GM12873 (cell line): ENCODE measurements around the gene DENND2C.

Experiments used
- CTCF ChIP-seq: IDR thresholded peaks from 2 replicates; pipeline ENCODE4 v1.5.1; 2012; ENCODE audit warnings: low read depth, mild to moderate bottlenecking, moderate library complexity, low read length, control low read depth; ENCODE audit not compliant: insufficient read depth; ENCODE audit errors: missing control alignments

DENND2C gene

DNA sequence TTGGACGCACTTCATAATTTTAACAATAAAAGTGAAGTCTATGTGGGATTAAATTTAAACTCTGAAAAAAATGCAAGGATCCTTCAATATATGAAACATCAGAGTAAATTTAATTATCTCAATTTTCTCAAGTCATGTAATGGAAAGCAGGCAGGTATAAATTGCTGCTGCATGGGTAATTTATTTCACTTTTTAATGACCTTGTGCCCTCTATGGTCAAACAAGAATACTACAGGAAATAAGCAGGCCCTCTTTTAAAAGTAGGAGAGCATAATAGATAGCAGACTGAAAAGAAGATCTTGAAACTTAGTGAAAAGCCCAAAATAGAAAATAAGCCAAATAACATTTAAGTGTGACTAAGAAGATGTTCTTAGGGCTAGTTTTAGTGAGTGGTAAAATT lies 111.3 kb downstream of the DENND2C start:
- peak; percentile 45 for TF ChIP-seq CTCF

DNA sequence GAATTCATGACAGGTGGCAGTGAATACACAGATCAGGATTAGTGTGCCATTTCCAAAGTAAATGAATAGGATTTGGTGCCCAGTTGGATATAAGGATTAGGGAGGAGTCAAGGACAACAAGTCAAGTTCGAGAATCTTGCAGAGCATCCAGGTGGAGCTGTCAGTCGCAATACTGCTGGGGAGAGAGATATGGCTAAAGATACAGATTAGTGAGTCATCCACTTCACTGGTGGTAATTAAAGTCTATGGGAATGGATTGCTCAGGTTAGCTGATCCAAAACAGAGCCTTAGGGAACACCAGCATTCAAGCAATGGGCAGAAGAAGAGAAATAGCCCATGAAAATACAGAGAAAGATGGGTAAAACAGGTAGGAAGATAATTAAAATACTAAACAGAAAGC lies 115.3 kb downstream of the DENND2C start:
- no peak for TF ChIP-seq CTCF

DNA sequence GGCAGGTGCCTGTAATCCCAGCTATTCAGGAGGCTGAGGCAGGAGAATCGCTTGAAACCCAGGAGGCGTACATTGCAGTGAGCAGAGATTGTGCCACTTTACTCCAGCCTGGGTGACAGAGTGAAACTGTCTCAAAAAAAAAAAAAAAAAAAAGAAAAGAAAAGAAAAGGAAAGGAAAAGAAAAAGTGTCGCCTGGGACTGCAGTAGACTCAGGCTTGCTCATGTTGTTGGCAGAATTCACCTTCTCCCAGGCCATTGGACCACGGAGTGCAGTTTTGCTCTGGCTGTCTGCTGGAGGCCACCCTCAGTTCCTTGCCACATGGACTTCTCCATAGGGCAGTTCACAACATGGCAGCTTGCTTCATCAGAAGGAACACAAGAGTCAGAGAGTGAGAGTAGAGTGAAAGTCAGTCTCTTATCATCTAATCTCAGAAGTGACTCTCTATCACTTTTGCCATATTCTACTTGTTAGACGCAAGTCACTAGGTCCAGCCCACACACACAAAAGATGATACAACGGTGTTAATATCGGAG lies 117.7 kb downstream of the DENND2C start:
- no peak for TF ChIP-seq CTCF

GRCh38 chr1:114551400-114551799 lies 118.4 kb downstream of the DENND2C start:
- TF ChIP-seq CTCF = no peak

DNA sequence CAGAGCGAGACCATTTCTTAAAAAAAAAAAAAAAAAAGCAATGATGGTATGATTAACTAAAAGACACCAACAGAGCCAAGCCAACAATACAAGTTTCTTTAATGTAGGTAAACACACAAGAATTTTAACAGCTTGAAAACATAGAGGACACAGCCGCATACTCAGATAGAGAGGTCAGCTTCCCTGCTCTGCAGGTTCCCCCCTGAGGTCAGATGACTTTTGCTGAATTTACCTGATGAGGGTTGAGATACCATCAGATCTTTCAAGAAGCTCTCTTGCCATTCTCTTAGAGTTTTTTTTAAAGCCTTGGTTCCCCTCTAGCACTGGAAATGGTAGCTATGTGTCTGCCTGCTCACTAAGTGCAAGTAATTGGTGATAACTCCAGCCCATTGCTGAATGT lies 119.5 kb downstream of the DENND2C start:
- TF ChIP-seq CTCF = no peak

GRCh38 chr1:114549137-114549536 lies 120.7 kb downstream of the DENND2C start:
- no peak for TF ChIP-seq CTCF

DNA sequence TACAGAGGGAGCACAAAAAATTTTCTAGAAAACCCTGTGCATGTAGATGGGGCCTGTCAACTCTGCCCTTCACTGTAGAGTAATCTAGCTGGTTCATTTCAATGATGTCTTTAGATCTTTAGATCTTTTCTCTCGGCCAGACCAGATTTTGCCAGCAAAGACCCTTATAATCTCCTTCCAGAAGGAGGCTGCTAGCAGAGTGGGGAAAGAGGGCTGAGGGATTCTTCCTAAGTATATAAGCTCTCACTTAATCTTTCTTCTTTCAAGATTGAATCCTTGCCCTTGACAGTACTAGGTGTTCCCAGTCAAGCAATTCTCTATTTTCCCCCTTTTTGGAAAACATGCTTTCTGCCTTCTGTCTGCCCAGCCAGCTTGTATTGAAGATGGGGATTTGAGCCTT lies 122.8 kb downstream of the DENND2C start:
- no peak for TF ChIP-seq CTCF
